Activated naive CD8-positive, alpha-beta T cell treated with anti-CD3 and anti-CD28 coated beads for 36 hours (primary cell): ENCODE measurements around the gene HLCS. TPM values are rescaled to one million over a fixed set of nuclear protein-coding genes. Genes with fewer than 3 reads are reported as not detected.
A peak's percentile ranks its signal among the peaks of the same experiment; 100 is the strongest.
"Not testable (repeated sequence)": the region's sequence is repeated elsewhere in the genome, so short reads cannot be mapped to it uniquely, and the experiment has no call there.

Source experiments
- DNase-seq: peaks from one replicate; pipeline ENCODE4 v3.0.0; 2021
- H3K27ac Mint-ChIP-seq: one replicate; pipeline ENCODE4 v1.8.0; 2022; ENCODE audit warnings: mild to moderate bottlenecking, moderate library complexity, mixed read lengths
- H3K27me3 Mint-ChIP-seq: one replicate; pipeline ENCODE4 v1.8.0; 2022; ENCODE audit warnings: mild to moderate bottlenecking, mixed read lengths
- H3K36me3 Mint-ChIP-seq: one replicate; pipeline ENCODE4 v1.8.0; 2021; ENCODE audit warnings: mild to moderate bottlenecking, mixed read lengths
- H3K4me1 Mint-ChIP-seq: one replicate; pipeline ENCODE4 v1.8.0; 2021; ENCODE audit warnings: mixed read lengths
- H3K4me3 Mint-ChIP-seq: one replicate; pipeline ENCODE4 v1.8.0; 2022; ENCODE audit warnings: mild to moderate bottlenecking, moderate library complexity, mixed read lengths
- H3K9me3 Mint-ChIP-seq: one replicate; pipeline ENCODE4 v1.8.0; 2022; ENCODE audit warnings: mixed read lengths
- total RNA-seq, 2 experiments: library from RNA; stranded (reverse); gene quantifications; one replicate each; pipeline ENCODE4 v1.2.3, GENCODE V29; 2021

HLCS gene
- total RNA-seq, 2 experiments from 2014 or later = 12.2 to 13.7 TPM

DNA sequence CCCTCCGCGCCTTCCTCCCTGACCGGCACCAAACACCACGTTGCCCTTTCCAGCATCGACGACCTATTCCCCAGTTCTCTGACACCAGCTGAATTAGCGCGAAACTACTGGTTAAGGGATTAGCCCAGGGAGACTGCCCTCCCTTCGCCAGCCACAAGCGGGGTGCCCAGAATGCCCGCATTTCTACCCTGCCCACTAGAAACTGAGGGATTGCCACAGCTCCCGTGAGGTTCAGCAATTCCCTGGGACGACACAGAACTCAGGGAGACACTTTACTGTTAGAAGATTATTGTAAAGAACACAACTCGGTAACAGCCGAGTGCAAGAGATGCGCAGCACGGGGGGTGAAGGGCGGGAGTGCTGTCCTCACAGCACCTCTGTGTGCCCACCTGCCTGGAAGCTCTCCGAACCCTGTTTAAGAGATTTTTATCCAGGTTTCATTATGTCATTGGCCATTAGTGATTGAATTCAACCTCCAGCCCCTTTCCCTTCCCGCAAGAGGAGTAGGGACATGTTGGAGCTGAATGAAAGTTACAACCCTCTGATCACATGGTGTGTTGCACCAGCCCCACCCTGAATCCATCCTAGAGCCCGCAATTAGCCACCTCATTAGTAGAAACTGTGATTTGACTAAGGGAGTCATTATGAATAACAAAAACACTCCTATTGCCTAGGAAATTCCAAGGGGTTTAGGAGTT lies 24.2 kb upstream of the HLCS start:
- Mint-ChIP-seq H3K36me3 (peaks cover 8% of the 10 kb centered on the region), H3K4me3 (peak overlapping the region; percentile 77), H3K27me3 (no peaks in the 10 kb centered on the region), H3K4me1 (peaks cover 35% of the 10 kb centered on the region), H3K27ac (peak overlapping the region; percentile 89), H3K9me3 (no peaks in the 10 kb centered on the region)
- DNase-seq = no peak

DNA sequence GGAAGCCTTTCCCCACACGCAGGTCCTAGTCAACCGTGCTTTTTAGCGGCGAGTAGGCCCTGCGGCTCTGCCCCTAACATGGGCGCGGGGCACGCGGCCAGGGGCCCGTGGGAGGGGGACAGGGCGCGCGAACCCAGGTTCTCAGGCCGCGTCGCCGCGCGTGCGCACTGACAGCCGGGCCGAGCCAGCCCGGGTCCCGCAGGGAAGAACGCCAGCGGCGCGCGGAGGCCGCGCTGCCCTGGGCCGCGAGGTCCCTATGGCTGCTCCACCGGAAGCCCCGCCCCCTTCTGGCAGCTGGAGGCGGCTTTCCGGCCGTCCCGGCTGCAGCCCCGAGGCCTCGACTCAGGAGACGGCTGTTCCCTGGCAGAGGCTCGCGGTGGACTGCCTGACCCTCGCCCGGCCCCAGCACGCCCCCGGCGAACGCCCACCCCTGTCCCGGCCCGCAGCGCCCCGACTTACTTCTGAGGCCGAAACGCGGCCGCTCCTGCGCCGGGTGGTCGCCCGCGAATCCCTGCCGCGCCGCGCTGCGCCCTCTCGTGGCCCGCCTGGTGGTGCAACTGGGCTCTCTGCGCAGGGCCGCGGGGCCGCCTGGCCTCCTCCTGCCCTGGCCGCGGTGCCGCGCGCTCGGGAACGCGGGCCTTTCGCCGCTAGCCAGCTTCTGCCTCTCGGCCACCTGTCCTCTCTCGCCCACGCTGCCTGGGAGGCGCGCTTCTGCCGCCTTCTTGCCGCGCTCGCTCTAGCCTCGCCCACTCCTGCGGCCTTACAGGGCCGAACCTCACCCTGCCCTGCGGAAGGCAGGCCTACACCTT lies 23.4 kb upstream of the HLCS start:
- H3K36me3 Mint-ChIP-seq = peaks cover 8% of the 10 kb centered on the region
- peak overlapping the region; percentile 89 for H3K27ac Mint-ChIP-seq
- no peaks in the 10 kb centered on the region for H3K9me3 Mint-ChIP-seq
- H3K27me3 Mint-ChIP-seq = no peaks in the 10 kb centered on the region
- DNase-seq = peak; percentile 92
- peaks cover 37% of the 10 kb centered on the region for H3K4me1 Mint-ChIP-seq
- peak overlapping the region; percentile 77 for H3K4me3 Mint-ChIP-seq

DNA sequence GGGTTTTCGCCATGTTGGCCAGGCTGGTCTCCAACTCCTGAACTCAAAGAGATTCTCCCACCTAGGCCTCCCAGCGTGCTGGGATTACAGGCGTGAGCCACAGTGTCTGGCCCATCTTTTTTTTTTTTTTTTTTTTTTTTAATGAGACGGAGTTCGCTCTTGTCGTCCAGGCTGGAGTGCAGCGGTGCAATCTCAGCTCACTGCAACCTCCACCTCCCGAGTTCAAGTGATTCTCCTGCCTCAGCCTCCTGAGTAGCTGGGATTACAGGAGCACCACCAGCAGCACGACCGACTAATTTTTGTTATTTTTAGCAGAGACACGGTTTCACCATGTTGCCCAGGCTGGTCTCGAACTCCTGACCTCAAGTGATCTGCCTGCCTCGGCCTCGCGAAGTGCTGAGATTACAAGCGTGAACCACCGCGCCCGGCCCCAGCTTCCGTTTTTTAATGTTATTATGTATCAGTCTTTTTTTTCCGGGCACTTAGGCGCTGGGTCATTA lies 22.8 kb upstream of the HLCS start:
- H3K4me1 Mint-ChIP-seq = peaks cover 37% of the 10 kb centered on the region
- DNase-seq, H3K27me3 Mint-ChIP-seq, H3K36me3 Mint-ChIP-seq, H3K9me3 Mint-ChIP-seq: not testable (repeated sequence)
- peak overlapping the region; percentile 77 for H3K4me3 Mint-ChIP-seq
- H3K27ac Mint-ChIP-seq = peak overlapping the region; percentile 82

DNA sequence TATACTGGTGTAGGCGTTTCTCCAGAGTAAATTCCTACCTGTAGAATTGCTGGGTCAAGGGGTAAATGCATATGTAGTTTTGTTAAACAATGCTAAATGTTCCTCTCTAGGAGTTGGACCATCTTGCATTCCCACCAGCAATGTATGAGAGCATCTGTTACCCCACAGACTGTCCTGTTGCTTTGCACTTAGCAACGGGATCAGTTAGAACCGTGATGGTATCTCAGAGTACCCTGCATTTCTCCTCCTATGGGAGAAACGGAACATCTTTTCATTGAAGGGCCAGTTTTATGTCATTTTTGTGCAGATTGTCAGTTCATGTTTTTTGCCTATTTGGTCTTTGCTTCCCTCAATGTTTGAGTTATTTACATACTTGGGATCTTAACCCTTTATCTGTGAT lies 22.1 kb upstream of the HLCS start:
- no peak for DNase-seq
- peak overlapping the region; percentile 45 for H3K27ac Mint-ChIP-seq
- no peaks in the 10 kb centered on the region for H3K27me3 Mint-ChIP-seq
- peaks cover 37% of the 10 kb centered on the region for H3K4me1 Mint-ChIP-seq
- peaks cover 8% of the 10 kb centered on the region for H3K36me3 Mint-ChIP-seq
- no peaks in the 10 kb centered on the region for H3K9me3 Mint-ChIP-seq
- peak overlapping the region; percentile 26 for H3K4me3 Mint-ChIP-seq

DNA sequence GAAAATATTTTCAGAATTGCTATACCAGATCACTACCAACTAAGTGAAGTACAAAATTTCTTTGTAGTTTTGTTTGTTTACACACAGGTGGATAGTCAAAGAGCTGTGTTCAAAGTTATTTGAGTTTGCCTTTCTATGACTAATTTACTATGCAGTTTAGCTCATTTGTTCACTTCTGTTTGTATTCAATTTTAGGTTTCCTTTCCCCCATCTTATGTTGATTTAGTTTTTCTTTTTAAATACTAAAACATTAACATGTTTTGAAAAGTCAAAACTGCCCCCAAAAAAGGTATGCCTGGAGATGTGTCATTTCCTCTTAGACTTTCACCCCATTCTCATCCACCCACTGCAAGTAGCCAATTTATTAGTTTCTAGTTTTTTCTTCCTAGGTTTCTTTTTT lies 21.4 kb upstream of the HLCS start:
- H3K9me3 Mint-ChIP-seq = no peaks in the 10 kb centered on the region
- no peaks in the 10 kb centered on the region for H3K27me3 Mint-ChIP-seq
- peaks cover 37% of the 10 kb centered on the region for H3K4me1 Mint-ChIP-seq
- H3K27ac Mint-ChIP-seq = peak overlapping the region; percentile 71
- peaks cover 8% of the 10 kb centered on the region for H3K36me3 Mint-ChIP-seq
- peak overlapping the region; percentile 48 for H3K4me3 Mint-ChIP-seq
- no peak for DNase-seq

DNA sequence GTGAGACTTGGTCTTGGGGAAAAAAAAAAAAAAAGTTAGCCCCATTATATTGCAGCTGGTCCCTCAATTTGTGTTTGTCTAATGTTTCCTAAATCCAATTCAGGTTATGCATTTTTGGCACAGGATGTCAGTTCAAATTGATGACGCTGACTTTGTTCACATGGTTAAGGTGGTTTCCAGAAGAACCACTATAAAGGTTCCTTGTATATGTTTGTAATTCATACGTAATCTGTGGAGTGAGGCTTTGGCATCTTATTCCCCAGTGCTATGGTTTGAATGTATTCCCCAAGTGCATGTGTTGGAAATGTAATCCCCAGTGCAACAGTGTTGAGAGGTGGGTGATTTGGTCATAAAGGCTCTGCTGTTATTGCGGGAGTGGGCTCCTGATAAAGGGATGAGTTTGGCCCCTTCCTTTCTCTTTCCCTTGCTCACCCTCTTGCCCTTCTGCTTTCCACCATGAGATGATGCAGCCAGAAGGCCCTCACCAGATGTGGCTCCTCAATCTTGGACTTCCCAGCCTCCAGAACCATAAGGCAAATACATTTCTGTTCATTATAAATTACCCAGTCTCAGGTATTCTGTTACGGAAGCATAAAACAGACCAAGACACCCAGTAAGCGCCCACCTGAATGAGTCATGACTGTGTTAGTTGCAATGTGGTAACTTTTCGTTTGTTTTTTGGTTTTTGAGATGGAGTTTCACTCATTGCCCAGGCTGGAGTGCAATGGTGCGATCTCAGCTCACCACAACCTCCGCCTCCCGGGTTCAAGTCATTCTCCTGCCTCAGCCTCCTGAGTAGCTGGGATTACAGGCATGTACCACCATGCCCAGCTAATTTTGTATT lies 19.5 kb upstream of the HLCS start:
- no peak for DNase-seq
- H3K27me3 Mint-ChIP-seq = no peaks in the 10 kb centered on the region
- H3K4me3 Mint-ChIP-seq = peak overlapping the region; percentile 32
- H3K9me3 Mint-ChIP-seq = no peaks in the 10 kb centered on the region
- peaks cover 8% of the 10 kb centered on the region for H3K36me3 Mint-ChIP-seq
- H3K4me1 Mint-ChIP-seq = peaks cover 44% of the 10 kb centered on the region
- H3K27ac Mint-ChIP-seq = peak overlapping the region; percentile 86

DNA sequence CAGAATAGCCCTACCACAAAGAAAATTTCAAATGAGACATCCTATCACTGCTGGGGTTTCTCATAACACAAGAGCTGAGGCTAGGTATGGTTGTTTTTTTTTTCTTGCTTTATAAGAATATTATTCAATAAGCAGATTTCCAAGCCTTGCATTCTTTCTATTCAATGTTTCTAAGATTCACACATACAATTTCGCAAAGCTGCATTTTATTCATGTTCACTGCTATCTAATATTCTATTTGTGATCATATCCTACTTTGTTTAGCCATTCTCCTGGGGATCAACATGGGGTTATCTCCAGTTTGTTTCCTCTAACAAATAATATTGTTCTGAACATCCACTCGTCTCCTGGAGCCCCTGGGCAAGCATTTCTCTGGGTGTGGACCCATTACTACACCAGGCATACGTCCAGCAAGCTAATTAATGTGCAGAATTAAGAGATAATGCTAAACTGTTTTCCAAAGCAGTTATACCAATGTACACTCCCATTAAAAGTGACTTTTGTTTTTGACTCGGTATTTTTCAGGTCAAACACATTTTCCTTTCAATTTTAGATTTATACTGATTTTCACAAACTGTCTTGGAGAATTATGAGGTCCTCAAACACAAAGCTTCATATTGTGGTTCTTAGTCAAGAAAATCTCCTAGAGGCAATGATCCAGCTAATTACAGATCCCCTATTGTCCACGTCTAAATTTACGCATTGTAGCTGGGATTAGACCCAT lies 15.7 kb upstream of the HLCS start:
- H3K4me1 Mint-ChIP-seq = peaks cover 40% of the 10 kb centered on the region
- H3K27me3 Mint-ChIP-seq = no peaks in the 10 kb centered on the region
- no peak overlapping the region for H3K4me3 Mint-ChIP-seq
- no peaks in the 10 kb centered on the region for H3K9me3 Mint-ChIP-seq
- no peak overlapping the region for H3K27ac Mint-ChIP-seq
- peaks cover 4% of the 10 kb centered on the region for H3K36me3 Mint-ChIP-seq
- no peak for DNase-seq

DNA sequence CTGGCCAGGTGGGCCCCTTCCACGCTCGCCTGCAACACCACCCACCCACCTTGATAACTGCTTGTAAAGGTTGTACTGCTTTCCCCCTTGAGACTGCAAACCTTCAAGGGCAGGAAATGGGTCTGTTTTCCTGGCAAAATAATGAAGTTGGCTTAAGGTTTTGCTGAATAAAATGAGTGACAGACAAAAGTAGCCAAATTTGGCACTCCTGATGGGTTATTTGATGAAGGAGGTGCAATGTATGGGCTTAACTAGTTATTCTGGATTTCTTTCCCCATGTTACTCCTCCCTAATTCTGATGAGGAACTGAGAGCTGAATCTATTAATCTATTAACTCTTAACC lies 14.6 kb upstream of the HLCS start:
- H3K36me3 Mint-ChIP-seq = no peaks in the 10 kb centered on the region
- peak overlapping the region; percentile 22 for H3K27ac Mint-ChIP-seq
- peak overlapping the region; percentile 67 for H3K4me3 Mint-ChIP-seq
- peaks cover 37% of the 10 kb centered on the region for H3K4me1 Mint-ChIP-seq
- DNase-seq = no peak
- no peaks in the 10 kb centered on the region for H3K27me3 Mint-ChIP-seq
- no peaks in the 10 kb centered on the region for H3K9me3 Mint-ChIP-seq

DNA sequence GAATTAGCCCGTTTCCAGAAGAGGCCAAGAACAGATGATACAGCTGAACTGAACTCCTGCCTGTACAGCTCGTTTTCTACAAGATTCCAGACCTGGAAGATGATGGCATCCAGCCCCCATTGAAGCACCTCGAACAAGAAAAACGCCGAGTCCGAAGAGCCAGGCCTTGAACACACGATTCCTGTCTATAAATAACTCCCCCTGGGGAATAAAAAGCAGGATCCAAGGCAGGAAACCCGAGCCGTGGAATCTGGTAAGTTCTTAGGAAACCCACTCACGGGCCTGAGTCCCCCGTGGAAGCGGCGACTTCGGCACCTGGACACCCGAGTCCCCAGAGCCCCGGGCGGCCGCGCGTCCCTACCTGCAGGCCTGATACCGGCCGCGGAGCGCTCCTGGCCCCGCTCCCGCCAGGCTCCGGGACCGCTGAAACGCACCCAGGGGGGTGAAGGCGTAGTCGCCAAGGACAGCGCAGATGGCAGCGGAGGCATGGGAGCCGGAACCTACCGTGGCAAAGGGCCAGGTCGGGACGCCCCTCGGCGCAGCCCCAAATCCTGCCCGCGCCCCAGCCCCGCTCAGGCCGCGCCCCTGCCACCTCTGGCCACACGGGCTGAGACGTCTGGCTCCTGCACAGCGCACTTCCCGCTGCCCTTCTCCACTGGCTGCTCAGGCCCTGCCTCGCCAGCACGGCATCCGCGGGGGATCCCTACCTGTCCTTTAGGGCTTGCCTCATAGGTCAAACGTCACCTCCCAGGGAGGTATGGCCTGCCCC lies 14.0 kb upstream of the HLCS start:
- Mint-ChIP-seq H3K36me3 (no peaks in the 10 kb centered on the region), H3K9me3 (no peaks in the 10 kb centered on the region), H3K27me3 (no peaks in the 10 kb centered on the region), H3K4me3 (peak overlapping the region; percentile 67), H3K4me1 (peaks cover 31% of the 10 kb centered on the region), H3K27ac (peak overlapping the region; percentile 22)
- DNase-seq = peak; percentile 27

DNA sequence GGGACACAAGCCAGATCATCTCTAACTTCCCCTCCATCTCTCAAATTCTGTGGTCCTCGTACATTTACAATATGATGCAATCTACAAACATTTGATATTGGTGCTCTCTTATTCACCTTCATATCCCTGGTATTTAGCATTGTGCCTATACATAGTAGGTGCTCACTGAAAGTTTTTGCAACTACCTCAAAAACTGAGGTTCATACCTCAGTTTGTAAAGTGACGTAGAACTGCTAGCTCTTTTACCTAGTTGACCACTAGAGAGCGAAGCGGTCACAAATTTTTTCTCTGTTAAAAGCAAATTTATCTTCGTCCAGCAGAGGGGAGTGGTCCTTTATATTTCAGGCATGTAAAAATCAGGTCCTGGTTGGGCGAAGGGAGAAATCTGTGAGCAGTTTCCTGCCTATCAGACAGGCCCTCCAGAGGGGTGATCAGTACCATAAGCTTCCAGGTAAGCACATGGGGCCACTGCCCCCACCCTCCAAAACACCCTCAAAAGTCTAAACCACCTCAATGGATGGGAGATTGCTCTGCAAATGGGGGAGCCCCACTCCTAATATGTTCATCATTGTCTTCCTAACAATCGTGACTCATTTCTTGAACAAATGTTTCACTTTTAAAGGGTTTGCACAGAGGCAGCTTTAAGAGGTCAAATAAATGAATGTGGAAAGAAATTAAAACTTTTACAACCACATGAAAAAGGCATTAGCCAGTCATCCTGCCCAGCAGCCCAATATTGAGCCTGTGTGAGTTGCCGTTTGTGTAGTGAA lies 10.6 kb upstream of the HLCS start:
- Mint-ChIP-seq H3K27ac (peak overlapping the region; percentile 77), H3K4me1 (peaks cover 31% of the 10 kb centered on the region), H3K27me3 (no peaks in the 10 kb centered on the region), H3K4me3 (peak overlapping the region; percentile 23), H3K9me3 (no peaks in the 10 kb centered on the region), H3K36me3 (no peaks in the 10 kb centered on the region)
- DNase-seq = peak; percentile 72

DNA sequence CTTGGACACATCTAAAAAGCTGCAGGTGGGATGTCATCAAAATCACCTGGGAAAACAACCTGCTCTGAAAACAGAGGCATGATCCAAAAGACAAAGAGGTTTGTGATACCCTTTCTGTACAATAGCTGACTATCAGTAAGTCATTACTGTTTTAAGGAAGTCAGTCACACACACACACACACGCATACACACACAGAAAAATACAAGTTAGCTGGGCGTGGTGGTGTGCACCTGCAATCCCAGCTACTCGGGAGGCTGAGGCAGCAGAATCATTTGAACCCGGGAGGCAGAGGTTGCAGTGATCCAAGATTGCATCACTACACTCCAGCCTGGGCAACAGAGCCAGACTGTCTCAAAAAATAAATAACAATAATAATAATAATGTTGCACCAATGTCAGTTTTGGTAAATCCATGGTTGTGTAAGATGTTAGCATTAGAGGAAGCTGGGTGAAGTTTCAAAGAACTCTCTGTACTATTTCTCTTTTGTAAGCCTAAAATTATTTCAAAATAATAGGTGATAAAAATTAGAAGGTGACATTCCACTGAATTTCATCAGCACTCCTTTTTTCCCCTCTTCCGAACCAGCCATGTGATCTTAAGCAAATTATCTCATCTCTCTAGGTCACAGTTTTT lies 9.9 kb upstream of the HLCS start:
- Mint-ChIP-seq H3K9me3 (no peaks in the 10 kb centered on the region), H3K36me3 (peaks cover 2% of the 10 kb centered on the region), H3K27ac (peak overlapping the region; percentile 77), H3K4me3 (no peak overlapping the region), H3K27me3 (no peaks in the 10 kb centered on the region), H3K4me1 (peaks cover 26% of the 10 kb centered on the region)
- no peak for DNase-seq

DNA sequence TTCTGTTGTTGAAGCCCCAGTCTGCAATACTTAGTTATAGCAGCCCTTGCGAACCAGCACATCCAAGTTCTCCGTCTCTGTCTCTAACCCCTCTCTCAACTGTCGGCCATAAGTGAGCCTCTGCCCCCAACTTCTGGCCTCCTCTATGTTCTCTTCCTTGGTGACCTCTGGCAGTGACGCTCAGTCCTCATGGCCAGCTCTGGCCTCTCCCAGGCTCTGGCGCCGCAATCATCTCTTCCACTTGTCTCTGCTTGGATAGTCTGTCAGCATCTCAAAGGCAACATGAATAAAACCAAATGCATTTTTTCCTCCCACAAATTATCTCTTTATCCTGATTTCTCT lies 8.4 kb upstream of the HLCS start:
- Mint-ChIP-seq H3K27ac (no peak overlapping the region), H3K9me3 (no peaks in the 10 kb centered on the region), H3K36me3 (peaks cover 2% of the 10 kb centered on the region), H3K4me3 (no peak overlapping the region), H3K4me1 (peaks cover 20% of the 10 kb centered on the region), H3K27me3 (no peaks in the 10 kb centered on the region)
- no peak for DNase-seq
